Activated naive CD4-positive, alpha-beta T cell treated with anti-CD3 and anti-CD28 coated beads for 36 hours (primary cell): ENCODE measurements around the gene CIAO2B. TPM values are rescaled to one million over a fixed set of nuclear protein-coding genes. Genes with fewer than 3 reads are reported as not detected.
"Not testable (repeated sequence)": the region's sequence is repeated elsewhere in the genome, so short reads cannot be mapped to it uniquely, and the experiment has no call there.

Experiments
- CTCF ChIA-PET: fragments of 350-600 bp; sonication (Branson Sonifier 250); formaldehyde crosslinking; loops from one replicate; lab custom pipeline; 2021; ENCODE audit warnings: antibody characterized with exemption; lab: Charles Lee
- DNase-seq: peaks from one replicate; pipeline ENCODE4 v3.0.0-alpha.2; 2020
- H3K27ac Mint-ChIP-seq: one replicate; pipeline ENCODE4 v1.8.0; 2021; ENCODE audit warnings: mild to moderate bottlenecking, mixed read lengths
- H3K27me3 Mint-ChIP-seq: one replicate; pipeline ENCODE4 v1.8.0; 2021; ENCODE audit warnings: low read depth, mixed read lengths
- H3K36me3 Mint-ChIP-seq: one replicate; pipeline ENCODE4 v1.8.0; 2021; ENCODE audit warnings: low read depth, mixed read lengths
- H3K4me1 Mint-ChIP-seq: one replicate; pipeline ENCODE4 v1.8.0; 2021; ENCODE audit warnings: low read depth, mixed read lengths
- H3K4me3 Mint-ChIP-seq: one replicate; pipeline ENCODE4 v1.8.0; 2021; ENCODE audit warnings: mild to moderate bottlenecking, moderate library complexity, mixed read lengths
- H3K9me3 Mint-ChIP-seq: one replicate; pipeline ENCODE4 v1.8.0; 2021; ENCODE audit warnings: mixed read lengths
- intact Hi-C: fragments of 100-400 bp; cut with micrococcal nuclease; formaldehyde crosslinking; loops from one replicate; pipeline ENCODE4 v1.15.1; 2023
- total RNA-seq, 2 experiments: library from RNA; stranded (reverse); gene quantifications; one replicate each; pipeline ENCODE4 v1.2.3, GENCODE V29; 2021

Gene CIAO2B
- total RNA-seq, 2 experiments from 2014 or later: 169 to 173 TPM

DNA sequence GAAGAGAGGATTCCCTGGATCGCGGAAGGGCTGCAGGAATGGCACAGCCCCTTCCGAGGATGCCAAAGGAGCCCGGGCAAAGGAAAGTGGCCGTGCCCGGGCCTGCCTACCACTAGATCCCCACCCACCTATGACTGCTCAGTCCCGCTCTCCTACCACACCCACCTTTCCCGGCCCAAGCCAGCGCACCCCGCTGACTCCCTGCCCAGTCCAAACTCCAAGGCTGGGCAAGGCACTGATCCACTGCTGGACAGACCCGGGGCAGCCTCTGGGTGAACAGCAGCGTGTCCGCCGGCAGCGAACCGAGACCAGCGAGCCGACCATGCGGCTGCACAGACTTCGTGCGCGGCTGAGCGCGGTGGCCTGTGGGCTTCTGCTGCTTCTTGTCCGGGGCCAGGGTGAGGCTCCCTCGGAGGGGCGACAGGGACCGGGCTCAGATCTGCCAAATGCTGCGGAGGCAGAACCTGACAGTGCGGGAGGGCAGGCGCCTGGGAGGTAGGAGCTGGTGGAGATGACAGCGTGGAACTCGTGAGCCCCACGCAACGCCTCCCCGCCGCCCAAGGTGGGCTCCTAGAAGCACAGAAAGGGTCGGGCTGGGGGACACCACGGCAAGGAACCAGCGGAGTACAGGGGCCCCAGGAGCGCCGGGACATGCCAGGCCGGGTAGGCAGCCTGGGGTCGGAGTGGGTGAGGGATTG, 1.3 kb upstream of the CIAO2B start, which contains the start of gene CES2:
Gene CES2 (plus strand): TSS at position 203 of the 698 bp plus-strand sequence. CDS start 120 bp downstream, at position 323.
- no peak for DNase-seq
- H3K27me3 Mint-ChIP-seq: no peaks in the 10 kb centered on the region
- peaks cover 53% of the 10 kb centered on the region for H3K4me1 Mint-ChIP-seq
- CTCF ChIA-PET: no interaction called here
- no peaks in the 10 kb centered on the region for H3K9me3 Mint-ChIP-seq
- peak within 1 kb of the TSS; percentile 96 for H3K27ac Mint-ChIP-seq
- H3K4me3 Mint-ChIP-seq: peak within 1 kb of the TSS; percentile 99
- intact Hi-C loops: loop anchor here (2.0 kb wide), 1 partner anchor 63 kb away; no protein-coding TSS in a partner anchor
- H3K36me3 Mint-ChIP-seq: peaks cover 16% of the 10 kb centered on the region

- Mint-ChIP-seq H3K4me3 (peak overlapping the region; percentile 99), H3K4me1 (peaks cover 53% of the 10 kb centered on the region), H3K27ac (peak overlapping the region; percentile 96), H3K36me3 (peaks cover 15% of the 10 kb centered on the region)
- DNase-seq, H3K9me3 Mint-ChIP-seq, H3K27me3 Mint-ChIP-seq, CTCF ChIA-PET: not testable (repeated sequence)
- intact Hi-C loops: loop anchor here (1.0 to 2.0 kb wide), 2 partner anchors 12 to 62 kb away; no protein-coding TSS in a partner anchor
Observed at GRCh38 chr16:66934839-66935313, 674 bp upstream of the CIAO2B start.

GRCh38 chr16:66933776-66934137, 445 bp downstream of the CIAO2B start:
- Mint-ChIP-seq H3K4me3 (peak overlapping the region; percentile 99), H3K27ac (peak overlapping the region; percentile 96), H3K36me3 (peaks cover 14% of the 10 kb centered on the region), H3K4me1 (peaks cover 53% of the 10 kb centered on the region), H3K9me3 (no peaks in the 10 kb centered on the region), H3K27me3 (no peaks in the 10 kb centered on the region)
- CTCF ChIA-PET: interaction anchor here (0.6 to 2.0 kb wide), 2 partner anchors 10 to 20 kb away, joined by 3 to 7 read pairs; no protein-coding TSS in a partner anchor
- peak; percentile 73 for DNase-seq
- intact Hi-C loops: loop anchor here (1.0 to 2.0 kb wide), 2 partner anchors 14 to 61 kb away; no protein-coding TSS in a partner anchor

- CTCF ChIA-PET: interaction anchor here (0.9 to 2.0 kb wide), 7 partner anchors 8 to 534 kb away, joined by 3 to 7 read pairs (median 4); partner anchors contain the start of gene NAE1
- Mint-ChIP-seq H3K9me3 (no peaks in the 10 kb centered on the region), H3K27ac (no peak overlapping the region), H3K4me1 (peaks cover 47% of the 10 kb centered on the region), H3K27me3 (no peaks in the 10 kb centered on the region), H3K4me3 (no peak overlapping the region), H3K36me3 (peaks cover 14% of the 10 kb centered on the region)
- intact Hi-C loops: no loop called here
- DNase-seq: no peak
Observed at GRCh38 chr16:66932076-66932475, 2.1 kb downstream of the CIAO2B start.

DNA sequence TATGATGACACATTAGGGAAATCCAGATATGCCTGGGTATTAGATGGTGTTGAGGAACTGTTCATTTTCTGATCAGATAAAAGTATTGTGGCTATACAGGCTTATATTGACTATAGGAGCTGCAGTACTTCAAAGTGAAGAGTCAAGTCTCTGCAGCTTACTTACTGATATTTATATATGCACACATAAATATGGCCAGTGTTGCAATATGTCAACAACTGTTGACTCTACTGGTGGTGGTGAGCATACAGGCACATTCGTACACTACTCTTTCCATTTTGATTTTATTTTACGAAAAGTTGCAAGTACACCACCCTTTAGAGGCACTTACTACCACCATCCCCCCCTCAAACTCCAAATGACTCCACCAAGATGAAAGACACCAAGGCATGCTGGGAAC, 2.5 kb downstream of the CIAO2B start:
- H3K36me3 Mint-ChIP-seq: peaks cover 14% of the 10 kb centered on the region
- no peak overlapping the region for H3K27ac Mint-ChIP-seq
- H3K27me3 Mint-ChIP-seq: no peaks in the 10 kb centered on the region
- no peak overlapping the region for H3K4me3 Mint-ChIP-seq
- CTCF ChIA-PET: interaction anchor here (1.0 to 1.6 kb wide), 4 partner anchors 14 to 191 kb away, joined by 3 to 4 read pairs (median 4); no protein-coding TSS in a partner anchor
- intact Hi-C loops: no loop called here
- peaks cover 44% of the 10 kb centered on the region for H3K4me1 Mint-ChIP-seq
- no peaks in the 10 kb centered on the region for H3K9me3 Mint-ChIP-seq
- no peak for DNase-seq

DNA sequence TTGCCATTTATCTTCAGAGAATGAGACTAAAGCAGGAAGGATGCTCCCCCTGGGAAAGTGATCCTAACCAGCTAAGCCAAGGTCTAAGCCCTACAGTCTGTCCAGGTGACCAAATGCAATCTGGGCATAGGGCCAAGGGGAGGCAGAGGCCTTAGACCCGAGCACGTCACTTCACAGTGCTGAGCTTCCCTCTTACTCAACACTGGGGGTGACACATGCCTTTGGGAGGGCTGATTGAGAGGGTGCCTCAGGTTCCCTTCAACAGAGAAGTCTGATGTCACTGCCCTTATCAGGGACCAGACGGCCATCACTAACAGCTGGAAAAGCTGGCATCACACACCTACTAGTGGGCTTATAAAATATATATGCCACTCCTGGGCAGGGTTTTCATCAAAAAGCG, 4.0 kb downstream of the CIAO2B start:
- CTCF ChIA-PET: no interaction called here
- intact Hi-C loops: no loop called here

GRCh38 chr16:66928702-66929388, 5.4 kb downstream of the CIAO2B start:
- intact Hi-C loops: loop anchor here (1.0 to 5.0 kb wide), 2 partner anchors 34 to 522 kb away; no protein-coding TSS in a partner anchor
- CTCF ChIA-PET: interaction anchor here (0.6 to 4.0 kb wide), 10 partner anchors 16 to 212 kb away, joined by 3 to 44 read pairs (median 4); no protein-coding TSS in a partner anchor
- DNase-seq: peak; percentile 62
- Mint-ChIP-seq H3K9me3 (no peaks in the 10 kb centered on the region), H3K36me3 (peaks cover 6% of the 10 kb centered on the region), H3K4me3 (no peak overlapping the region), H3K4me1 (peaks cover 30% of the 10 kb centered on the region), H3K27me3 (peaks cover 15% of the 10 kb centered on the region), H3K27ac (no peak overlapping the region)

More for the DNA sequence above, 4.0 kb downstream of the CIAO2B start:
- peaks cover 36% of the 10 kb centered on the region for H3K4me1 Mint-ChIP-seq
- no peak overlapping the region for H3K27ac Mint-ChIP-seq
- H3K9me3 Mint-ChIP-seq: no peaks in the 10 kb centered on the region
- no peak for DNase-seq
- H3K27me3 Mint-ChIP-seq: peaks cover 8% of the 10 kb centered on the region
- no peak overlapping the region for H3K4me3 Mint-ChIP-seq
- peaks cover 11% of the 10 kb centered on the region for H3K36me3 Mint-ChIP-seq

DNA sequence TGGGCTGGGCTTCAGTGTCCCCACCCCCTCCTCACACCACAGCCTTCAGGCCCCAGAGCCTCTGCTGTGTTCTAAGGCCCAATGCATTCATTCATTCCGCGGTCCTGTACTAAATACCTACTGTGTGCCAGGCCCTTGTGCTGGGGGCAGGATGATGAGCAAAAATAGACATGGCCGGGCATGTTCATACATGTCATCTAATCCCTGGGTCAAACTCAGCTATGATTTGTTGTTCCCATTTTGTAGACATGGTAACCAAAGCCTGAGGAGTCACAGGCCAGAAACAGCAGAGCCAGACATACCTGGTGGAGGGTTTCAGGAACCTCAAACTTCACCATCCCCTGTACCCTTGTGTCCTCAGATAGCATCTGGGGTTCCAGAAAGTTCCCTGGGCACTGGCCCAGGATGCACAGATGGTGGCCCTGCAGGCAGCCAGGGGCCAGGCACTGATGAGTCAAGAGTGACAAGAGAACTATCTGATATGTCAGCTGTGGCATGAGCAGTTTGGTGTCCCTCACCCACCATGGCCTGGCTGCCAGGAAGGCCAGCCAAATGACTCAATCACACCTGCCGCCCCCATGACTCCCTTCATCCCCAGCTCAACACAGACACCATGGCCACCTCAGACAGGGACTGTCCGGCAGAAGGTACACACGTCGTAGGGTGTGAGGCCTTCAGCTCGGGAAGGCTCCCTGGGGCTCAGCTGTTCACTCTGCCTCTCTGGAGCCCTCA, 6.1 kb downstream of the CIAO2B start:
- CTCF ChIA-PET: interaction anchor here (0.6 to 4.0 kb wide), 10 partner anchors 15 to 213 kb away, joined by 3 to 44 read pairs (median 4); partner anchors contain the start of gene NAE1
- Mint-ChIP-seq H3K4me1 (peaks cover 22% of the 10 kb centered on the region), H3K36me3 (peaks cover 3% of the 10 kb centered on the region), H3K27ac (peak overlapping the region; percentile 50), H3K27me3 (peaks cover 23% of the 10 kb centered on the region), H3K9me3 (no peaks in the 10 kb centered on the region), H3K4me3 (no peak overlapping the region)
- no peak for DNase-seq
- intact Hi-C loops: loop anchor here (1.0 to 5.0 kb wide), 2 partner anchors 33 to 521 kb away; no protein-coding TSS in a partner anchor

DNA sequence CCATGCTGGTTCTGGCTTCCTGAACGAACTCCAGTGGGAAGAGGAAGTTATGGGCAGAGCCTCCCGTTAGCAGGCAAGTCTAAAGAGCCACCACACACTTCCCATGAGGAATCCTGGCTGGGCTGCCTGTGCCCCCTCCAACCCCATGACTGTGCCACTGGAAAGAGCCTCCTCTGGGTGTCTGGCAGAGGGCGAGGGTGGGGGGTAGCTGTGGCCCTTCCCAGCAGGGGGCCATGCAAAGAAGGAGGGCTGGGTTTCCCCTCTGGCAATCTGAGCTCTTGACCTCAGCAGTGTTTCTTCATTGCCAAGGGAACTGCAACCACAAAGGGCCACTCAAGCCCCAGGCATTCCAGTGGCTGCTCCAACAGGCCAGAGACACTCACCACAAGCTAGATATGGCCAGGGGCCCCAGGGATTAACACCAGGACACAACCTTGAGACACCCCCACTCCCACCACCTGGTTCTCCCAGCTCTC, 7.2 kb downstream of the CIAO2B start:
- CTCF ChIA-PET: interaction anchor here (0.6 to 4.0 kb wide), 2 partner anchors 33 to 59 kb away, joined by 3 to 44 read pairs; no protein-coding TSS in a partner anchor
- Mint-ChIP-seq H3K36me3 (peaks cover 3% of the 10 kb centered on the region), H3K9me3 (no peaks in the 10 kb centered on the region), H3K4me1 (peaks cover 13% of the 10 kb centered on the region), H3K4me3 (no peak overlapping the region), H3K27me3 (peaks cover 24% of the 10 kb centered on the region), H3K27ac (no peak overlapping the region)
- intact Hi-C loops: loop anchor here (5.0 kb wide), 1 partner anchor 520 kb away; no protein-coding TSS in a partner anchor
- DNase-seq: no peak

GRCh38 chr16:66926171-66926947, 7.8 kb downstream of the CIAO2B start:
- intact Hi-C loops: loop anchor here (5.0 kb wide), 1 partner anchor 519 kb away; no protein-coding TSS in a partner anchor
- CTCF ChIA-PET: interaction anchor here (0.6 to 4.0 kb wide), 5 partner anchors 15 to 58 kb away, joined by 3 to 44 read pairs (median 3); no protein-coding TSS in a partner anchor
- Mint-ChIP-seq H3K36me3 (no peaks in the 10 kb centered on the region), H3K27me3 (peaks cover 24% of the 10 kb centered on the region), H3K9me3 (no peaks in the 10 kb centered on the region), H3K4me3 (no peak overlapping the region), H3K4me1 (peaks cover 10% of the 10 kb centered on the region), H3K27ac (no peak overlapping the region)
- DNase-seq: no peak
